ENCODE data around the gene TFRC. TPM values are rescaled to one million over a fixed set of nuclear protein-coding genes. Genes with fewer than 3 reads are reported as not detected.
"Not testable (repeated sequence)": the region's sequence is repeated elsewhere in the genome, so short reads cannot be mapped to it uniquely, and the experiment has no call there.

TFRC gene
- total RNA-seq, 1 donor from 2014 or later: 139 TPM

DNA sequence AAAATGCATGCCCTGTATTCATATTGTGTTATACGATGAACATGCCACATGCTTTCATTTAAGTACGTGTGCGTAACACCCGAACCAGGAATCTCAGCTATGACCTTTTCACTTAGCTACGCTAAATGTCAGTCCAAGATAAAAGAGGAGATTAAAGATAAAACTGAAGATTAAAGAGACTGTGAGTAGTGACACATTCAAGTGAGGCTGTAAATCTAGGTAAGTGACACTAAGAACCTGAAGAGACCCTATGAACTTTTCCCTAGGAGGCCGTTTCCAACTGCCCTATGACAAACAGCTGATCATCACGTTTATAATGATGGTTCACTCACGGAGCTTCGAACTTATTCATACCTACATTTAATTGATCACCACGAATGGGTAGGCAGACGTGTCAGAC is 32.2 kb downstream of the TFRC start:
- DNase-seq (ENCODE audit: low read depth in 2 of 2): no peak

DNA sequence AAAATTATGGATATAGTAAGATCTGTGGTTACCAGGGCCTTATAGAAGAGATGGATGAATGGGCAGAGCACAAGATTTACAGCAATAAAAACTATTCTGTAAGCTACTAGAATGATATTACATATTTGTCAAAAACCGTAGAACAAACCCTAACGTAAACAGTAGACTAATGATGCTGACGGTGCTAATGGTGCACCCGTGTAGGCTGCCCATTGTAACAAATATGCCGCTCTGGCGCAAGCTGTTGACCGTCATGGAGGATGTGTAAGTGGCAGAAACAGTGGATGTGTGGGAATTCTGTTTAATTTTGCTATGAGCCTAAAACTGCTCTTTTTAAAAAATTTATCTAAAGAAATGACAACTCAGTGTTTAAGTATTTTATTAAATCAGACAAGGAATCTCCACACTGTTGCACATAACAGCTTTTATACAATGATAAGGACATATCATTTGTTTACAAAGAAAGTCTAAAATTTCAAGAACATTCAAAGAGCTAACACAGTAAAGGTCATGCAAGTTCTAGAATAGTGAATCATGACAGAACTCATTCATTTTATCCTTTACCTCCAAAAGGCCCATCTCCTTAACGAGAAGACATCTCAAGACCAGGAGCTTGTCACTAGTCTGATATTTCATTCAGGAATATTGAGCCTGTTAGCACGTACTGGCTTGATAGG is 32.8 kb downstream of the TFRC start:
- no peak for DNase-seq (ENCODE audit: low read depth in 2 of 2)

DNA sequence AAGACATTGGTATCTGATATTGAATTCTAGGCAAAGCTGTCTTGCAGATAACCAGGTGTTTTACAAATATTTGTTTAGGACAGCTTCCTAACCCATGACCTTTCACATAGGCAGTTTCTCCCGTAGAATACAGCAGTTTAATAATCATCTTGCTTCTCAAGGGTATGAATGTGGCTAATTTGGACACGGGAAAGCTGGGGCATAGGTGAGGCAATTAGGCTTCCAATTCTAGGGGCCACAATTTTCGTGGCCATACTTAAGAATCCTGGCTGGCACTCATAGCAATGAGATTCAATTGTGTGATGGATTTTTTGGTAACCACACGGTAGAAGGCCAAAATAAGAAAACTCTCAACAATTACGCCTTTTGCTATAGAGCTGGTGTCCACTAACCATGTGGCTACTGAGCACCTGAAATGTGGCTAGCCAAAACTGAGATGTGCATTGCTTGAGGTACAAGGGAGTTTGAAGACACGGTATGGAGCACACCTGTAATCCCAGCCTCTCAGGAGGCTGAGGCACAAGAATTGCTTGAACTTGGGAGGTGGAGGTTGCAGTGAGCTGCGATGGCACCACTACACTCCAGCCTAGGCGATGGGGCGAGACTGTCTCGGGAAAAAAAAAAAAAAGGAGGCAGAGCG is 34.4 kb downstream of the TFRC start:
- no peak for DNase-seq (ENCODE audit: low read depth in 2 of 2)

DNA sequence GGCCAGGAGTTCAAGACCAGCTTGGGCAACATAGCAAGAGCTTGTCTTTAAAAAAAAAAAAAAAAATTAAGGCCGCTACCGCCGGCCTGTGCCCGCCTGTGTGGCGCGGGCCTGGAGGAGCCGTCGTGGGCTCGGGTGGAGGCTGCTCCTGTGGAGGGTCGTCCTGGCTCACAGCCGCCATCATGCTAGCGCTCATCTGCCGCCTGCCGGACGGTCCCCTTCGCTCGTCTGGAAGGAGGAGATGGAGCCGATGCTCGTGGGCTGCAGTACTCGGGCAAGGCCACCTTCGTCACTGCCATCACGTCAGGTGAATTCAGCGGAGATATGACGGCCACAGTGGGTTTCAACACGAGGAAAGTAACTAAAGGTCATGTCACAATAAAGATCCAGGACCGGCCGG is 37.4 kb downstream of the TFRC start:
- no peak for DNase-seq (ENCODE audit: low read depth in 2 of 2)

DNA sequence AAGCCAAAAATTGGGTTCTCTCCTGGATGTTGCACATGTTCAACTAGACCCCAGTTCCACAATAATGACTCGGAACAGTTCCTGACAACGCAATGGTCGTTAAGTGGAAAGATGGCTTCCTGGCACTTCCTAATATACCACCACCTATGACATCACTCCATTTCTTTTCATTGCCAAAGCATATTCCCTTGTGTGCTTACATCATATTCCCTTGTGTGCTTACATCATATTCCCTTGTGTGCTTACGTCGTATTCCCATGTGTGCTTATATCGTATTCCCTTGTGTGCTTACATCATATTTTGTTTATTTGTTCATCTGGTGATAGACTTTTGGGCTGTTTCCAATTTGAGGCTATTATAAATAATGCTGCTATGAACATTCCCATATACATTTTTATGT is 39.2 kb downstream of the TFRC start:
- DNase-seq (ENCODE audit: low read depth in 2 of 2): no peak

DNA sequence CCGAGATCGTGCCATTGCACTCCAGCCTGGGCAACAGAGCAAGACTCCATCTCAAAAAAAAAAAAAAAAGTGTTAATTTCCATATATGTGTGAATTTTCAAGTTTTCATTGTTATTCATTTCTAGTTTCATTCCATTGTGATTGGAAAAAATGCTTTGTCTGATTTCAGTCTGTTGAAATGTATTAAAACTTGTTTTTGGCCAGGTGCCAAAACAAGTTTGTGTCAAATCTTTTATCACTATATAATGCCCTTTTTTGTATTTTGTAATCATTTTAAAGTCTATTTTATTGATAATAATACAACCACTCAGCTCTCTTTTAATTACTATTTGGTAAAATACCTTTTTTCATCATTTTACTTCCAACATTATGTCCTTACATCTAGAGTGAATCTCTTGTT is 42.5 kb downstream of the TFRC start:
- DNase-seq (ENCODE audit: low read depth in 2 of 2): peak in 1 of 2 donors; percentile 37

DNA sequence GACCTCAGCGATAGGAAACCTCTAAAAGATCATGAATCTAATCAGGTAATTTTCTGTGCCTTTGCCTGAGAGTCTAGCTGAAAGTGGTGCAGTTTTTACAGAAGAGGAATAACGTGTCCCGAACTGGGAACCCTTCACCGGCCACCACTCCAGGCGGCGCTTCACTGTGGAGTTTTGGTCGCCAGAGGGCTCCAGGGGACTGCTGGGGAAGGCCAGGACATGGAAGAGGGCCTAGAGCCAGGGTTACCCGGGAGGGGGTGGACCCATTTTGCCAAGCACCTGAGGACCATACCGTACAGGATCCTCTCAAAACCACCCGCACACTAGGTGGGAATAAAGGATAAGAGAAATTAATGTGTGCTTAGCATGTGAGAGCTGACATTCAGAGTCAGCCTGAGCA is 55.8 kb downstream of the TFRC start:
- DNase-seq (ENCODE audit: low read depth in 2 of 2): peak; percentile 30 to 45

DNA sequence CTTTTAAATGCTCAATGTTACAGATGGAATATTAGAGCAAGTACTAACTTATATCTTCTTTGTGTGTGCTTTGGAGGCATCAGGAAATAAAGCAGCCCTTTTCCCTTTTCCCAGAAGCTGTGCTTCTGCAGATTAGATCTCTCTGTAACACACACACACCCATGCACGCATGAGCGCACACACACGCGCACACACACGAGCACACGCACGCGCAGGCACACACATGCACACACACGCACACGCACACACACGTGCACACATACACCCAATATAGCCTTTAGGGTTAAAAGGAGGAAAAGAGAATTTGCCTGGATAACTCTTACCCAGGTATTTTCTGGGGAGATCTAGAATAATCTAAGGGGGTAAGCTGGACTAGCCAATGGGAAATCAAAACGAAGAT is 56.9 kb downstream of the TFRC start:
- DNase-seq (ENCODE audit: low read depth in 2 of 2): no peak

DNA sequence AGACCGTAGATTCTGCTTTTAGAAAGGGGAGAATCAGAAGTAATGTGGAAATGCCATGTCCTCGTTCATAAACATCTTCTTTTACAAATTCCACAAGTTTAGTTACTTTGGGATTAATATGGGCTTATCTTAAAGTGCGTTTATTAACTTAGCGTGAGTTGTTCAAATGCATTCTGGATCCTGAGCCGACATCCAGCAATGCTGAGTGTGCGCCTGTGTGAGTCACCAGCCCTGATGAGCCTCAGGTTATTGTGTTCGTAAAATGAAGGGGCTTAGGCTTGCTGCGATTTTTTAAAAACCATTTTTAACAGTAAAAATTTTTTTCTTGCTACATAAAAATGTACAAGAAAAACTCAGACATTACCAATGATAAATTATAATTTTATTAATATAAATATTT is 57.9 kb downstream of the TFRC start:
- DNase-seq (ENCODE audit: low read depth in 2 of 2): no peak

DNA sequence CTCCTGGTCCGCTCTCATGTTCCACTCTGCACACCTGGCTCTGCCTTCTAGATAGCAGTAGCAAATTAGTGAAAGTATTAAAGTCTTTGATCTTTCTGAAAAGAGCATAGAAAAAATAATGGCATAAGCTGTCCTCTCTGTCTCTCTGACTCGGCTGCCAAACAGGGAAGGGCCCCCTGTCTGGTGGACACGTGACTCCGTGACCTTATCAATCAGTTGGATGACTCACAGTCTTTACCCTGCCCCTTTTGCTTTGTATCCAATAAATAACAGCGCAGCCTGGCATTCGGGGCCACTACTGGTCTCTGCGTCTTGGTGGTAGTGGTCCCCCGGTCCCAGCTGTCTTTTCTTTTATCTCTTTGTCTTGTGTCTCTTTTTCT is 59.4 kb downstream of the TFRC start:
- DNase-seq (ENCODE audit: low read depth in 2 of 2): not testable (repeated sequence)

DNA sequence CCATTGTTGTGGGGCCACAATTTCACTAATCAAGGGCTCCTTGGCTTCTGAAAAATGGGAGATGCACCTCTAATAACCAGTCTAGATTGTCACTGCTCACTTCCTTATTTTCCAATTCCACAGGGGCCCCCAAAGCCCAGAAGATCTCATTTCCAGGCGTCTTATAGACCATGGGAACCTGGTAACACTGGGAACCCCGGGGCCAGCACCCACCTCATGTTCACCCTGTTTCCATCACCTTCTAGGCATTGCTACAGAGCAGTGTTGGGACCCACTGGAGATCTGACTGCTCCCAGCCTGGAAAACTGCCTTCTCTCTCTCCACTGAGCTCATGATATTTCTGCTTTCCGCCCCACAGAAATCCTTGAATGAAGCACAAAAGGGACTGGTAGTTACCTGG is 61.5 kb downstream of the TFRC start:
- DNase-seq (ENCODE audit: low read depth in 2 of 2): no peak

DNA sequence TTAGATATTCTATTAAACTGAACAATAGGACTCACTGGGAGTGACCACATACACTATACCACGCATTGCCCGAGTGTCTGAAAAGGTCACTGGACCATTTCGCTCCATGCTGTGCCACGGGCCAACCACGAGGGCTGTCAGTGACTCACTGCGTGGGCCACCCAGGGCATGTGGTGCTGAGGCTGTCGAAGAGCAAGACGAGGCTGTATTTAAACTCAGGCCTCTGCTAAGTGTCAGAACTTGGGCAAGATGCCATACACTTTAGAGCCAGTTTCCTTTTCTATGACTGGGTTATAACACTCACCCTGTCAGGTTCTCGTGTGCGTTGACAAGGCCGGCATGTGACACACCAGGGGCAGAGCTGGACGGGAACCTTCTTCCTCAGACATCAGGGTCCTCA is 62.3 kb downstream of the TFRC start:
- peak in 1 of 2 donors; percentile 33 for DNase-seq (ENCODE audit: low read depth in 2 of 2)

DNA sequence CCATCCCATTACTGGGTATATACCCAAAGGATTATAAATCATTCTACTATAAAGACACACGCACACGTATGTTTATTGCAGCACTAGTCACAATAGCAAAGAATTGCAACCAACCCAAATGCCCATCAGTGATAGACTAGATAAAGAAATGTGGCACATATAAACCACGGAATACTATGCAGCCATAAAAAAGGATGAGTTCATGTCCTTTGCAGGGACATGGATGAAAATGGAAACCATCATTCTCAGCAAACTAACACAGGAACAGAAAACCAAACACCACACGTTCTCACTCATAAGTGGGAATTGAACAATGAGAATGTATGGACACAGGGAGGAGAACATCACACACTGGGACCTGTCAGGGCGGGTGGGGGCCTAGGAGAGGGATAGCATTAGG is 63.7 kb downstream of the TFRC start:
- DNase-seq (ENCODE audit: low read depth in 2 of 2): not testable (repeated sequence)

DNA sequence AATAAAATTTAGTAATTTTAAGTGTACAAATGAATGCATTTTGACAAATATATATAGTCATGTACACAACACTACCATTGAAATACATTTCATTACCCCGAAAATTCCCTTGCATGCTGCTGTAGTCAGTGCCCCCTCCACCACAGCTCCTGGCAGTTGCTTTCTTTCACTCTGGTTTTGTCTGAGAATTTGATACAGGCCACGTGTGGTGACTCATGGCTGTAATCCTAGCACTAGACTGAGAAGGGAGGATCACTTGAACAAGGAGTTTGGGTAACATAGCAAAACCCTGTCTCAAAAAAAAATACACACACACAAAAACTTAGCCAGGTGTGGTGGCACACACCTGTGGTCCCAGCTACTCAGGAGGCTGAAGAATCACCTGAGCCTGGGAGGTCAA is 65.4 kb downstream of the TFRC start:
- no peak for DNase-seq (ENCODE audit: low read depth in 2 of 2)

DNA sequence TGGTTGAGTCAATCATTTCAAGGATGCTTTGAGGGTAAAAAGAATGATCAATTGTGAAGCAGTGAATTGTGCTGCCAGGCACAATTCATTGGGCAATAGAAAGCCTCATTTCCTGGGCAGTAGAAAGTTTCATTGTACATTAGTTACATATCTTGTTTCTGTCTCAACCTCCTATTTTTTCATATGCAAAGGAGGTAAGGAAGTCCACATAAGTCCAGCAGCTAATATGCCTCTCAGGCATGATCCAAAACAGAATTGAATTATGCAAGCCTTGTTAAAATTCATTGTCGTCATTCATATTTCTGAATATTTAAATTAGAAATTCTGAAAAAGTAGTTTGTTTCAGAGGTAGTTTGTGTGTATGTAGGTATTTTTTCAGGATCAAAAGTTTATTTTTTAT is 65.8 kb downstream of the TFRC start:
- no peak for DNase-seq (ENCODE audit: low read depth in 2 of 2)

DNA sequence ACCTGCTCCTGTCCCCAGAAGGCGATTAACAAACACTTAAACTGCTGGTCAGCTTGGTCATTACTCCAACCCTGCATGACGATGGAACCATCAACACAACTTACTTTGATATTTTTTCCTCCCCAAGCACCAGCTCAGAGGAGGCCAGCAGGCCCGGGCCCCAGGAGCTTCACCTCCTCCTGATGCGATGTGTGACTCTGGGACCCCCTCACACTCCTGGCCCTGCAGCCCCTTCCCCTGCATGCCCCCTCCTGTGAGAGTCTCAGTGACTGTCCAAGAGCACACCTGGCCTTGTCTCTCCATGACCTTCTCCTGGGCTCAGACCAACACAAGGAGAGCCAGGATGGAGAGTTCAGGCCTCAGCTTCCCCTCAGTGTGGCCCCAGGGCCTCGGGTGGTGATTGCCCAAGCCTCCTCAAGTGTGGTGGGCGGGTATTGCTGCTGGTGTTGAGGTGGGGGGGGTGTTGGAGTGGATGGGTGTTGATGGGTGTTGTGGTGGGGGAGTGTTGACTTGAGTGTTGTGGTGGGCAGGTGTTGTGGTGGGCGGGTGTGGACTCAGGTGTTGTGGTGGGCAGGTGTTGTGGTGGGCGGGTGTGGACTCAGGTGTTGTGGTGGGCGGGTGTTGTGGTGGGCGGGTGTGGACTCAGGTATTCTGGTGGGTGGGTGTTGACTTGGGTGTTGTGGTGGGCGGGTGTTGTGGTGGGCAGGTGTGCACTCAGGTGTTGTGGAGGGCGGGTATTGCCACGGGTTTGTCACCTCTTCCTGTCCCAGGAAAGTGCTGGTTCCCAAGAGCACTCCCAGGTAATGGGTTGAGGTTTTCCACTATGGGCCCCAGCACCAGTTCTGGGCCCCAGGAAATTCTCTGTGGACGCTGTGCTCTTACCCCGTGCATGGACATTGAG is 68.1 kb downstream of the TFRC start:
- no peak for DNase-seq (ENCODE audit: low read depth in 2 of 2)

DNA sequence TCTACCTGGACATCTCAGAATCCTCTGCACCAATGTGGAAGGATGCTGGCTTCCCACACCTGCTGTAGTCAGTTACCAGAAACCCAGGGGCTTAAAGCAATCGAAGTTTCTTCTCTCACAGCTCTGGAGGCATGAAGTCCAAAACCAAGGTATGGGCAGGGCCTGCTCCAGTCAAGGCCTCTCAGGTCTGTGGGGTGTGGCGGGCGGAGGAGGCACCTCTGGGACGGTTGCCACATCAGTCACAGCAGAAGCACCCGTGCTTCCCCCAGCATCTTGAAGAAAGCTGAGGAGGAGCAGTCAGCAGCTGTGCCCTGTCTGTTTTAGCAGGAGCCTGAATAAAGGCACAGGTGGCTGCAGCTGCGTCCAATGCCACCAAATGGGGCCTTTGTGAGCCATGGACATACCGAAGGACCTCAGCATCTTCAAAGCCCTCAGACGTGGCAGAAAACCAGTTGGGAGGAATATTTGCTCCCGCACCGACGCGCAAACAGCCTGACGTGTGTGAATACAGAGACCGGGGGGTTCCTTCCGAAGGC is 68.9 kb downstream of the TFRC start:
- DNase-seq (ENCODE audit: low read depth in 2 of 2): no peak

DNA sequence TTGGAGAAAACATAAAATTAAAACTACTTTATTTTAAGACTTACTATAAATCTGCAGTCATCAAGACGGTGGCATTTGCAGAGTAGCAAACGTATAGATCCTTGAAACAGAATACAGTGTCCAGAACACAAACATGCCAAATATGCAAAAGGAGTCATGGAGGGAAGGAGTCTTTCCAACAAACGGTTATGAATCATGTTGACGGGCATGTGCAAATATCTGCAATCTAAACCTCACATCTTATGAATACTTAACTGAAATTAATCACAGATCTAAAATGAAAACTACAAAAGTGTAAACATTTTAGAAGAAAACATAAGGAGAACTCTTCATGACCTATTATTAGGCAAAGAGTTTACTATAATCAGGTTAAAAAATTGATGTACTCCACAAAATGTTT is 69.4 kb downstream of the TFRC start:
- no peak for DNase-seq (ENCODE audit: low read depth in 2 of 2)

DNA sequence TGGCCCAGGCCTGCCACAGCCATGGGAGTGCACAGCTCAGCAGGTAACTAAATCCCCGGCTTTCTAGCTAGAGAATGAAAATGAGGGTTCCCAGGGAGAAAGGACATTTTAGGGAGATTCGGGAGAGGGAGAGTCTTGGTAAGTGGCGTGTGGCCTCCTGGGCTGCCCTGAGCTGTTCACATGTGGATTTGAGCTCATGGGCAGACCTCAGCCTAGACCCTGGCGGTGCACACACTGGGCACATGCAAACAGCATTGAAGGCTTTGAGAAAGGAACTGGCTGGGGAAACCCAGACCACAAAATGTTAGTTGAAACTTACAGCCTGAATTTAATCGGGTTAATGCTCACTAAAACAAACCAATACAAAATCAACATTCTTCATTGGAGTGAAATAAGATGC is 72.4 kb downstream of the TFRC start:
- DNase-seq (ENCODE audit: low read depth in 2 of 2): no peak

DNA sequence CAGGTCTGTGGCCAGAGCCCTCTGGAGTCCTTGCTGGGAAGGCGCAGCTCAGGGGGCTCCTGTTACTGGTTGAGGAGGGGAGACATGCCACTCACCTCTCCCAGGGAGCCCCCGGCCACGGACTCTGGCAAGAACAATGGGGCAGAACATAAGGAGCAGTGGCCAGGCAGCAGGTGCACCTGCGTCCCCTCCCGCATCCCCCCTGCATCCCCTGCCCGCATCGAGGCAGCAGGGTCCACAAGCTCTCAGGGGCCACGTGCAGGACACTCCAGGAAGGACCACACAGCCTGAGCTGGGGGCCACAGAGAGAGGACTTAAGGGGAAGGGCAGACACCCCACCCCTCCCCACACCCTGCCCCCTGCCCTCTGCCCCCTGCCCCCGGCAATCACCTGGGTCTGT is 73.0 kb downstream of the TFRC start:
- DNase-seq (ENCODE audit: low read depth in 2 of 2): no peak

DNA sequence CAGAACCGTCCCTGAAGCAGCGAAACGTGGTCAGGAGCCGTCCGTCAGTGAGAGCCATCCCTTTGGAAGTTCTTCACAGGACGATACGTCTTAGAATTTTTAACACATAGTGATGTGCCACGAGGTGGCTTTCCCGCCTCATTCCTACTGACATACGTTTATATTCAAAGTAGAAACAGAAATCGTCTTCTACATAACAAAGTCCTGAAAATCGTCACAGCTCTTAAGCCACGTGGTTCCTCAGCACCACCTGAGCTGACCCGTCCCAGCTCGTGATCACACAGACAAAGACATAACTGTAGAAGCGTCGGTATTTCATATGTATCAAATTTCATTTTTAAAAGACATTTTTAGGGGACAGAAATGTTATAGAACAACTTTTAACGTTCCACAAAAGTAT is 73.5 kb downstream of the TFRC start:
- DNase-seq (ENCODE audit: low read depth in 2 of 2): no peak

DNA sequence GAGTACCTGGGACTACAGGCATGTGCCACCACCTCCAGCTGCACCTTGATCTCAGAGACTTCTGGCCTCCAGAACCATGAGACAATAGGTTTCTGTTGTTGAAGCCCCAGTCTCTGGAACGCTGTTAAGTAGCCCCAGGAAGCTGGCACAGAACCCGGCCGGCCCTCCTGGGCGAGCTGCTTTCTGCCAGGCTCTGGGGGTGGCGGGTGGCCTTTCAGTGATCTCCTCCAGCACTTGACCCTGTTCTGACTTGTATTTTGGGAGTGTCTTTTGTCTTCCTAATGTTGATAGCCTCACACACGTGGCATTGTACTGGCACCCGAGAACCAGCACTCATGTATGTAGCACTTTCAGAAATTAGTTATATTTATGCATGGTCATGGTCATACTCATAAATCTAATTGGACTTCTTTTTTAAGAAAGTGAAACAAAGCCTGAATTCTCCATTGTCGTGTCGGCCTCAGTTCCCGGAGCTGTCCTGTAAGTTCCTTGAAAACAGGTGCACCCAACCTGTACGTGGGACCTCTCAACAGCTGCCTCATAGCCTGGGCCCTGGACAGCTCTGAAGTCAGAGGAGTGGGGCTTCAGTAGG is 74.0 kb downstream of the TFRC start:
- no peak for DNase-seq (ENCODE audit: low read depth in 2 of 2)

Data from lung microvascular endothelial cell (primary cell).